IPS DF 6.9 (cell line): ENCODE measurements around the gene MFAP5.

Experiments
- DNase-seq: peaks from one replicate; pipeline ENCODE4 v3.0.0-alpha.2; 2013; ENCODE audit warnings: low read depth, low spot score
- H3K27ac ChIP-seq: one replicate; pipeline ENCODE4 v1.5.1; 2013; ENCODE audit warnings: low read length, control low read depth
- H3K27me3 ChIP-seq: 2 replicates; pipeline ENCODE4 v1.6.1; 2013; ENCODE audit warnings: mild to moderate bottlenecking, low read length; ENCODE audit not compliant: control insufficient read depth, insufficient read depth
- H3K36me3 ChIP-seq: 2 replicates; pipeline ENCODE4 v1.6.1; 2013; ENCODE audit warnings: low read length; ENCODE audit not compliant: control insufficient read depth, insufficient read depth
- H3K4me1 ChIP-seq: 2 replicates; pipeline ENCODE4 v1.6.1; 2013; ENCODE audit warnings: low read length; ENCODE audit not compliant: control insufficient read depth, insufficient read depth
- H3K4me3 ChIP-seq: 2 replicates; pipeline ENCODE4 v1.5.1; 2013; ENCODE audit warnings: mild to moderate bottlenecking, low read length
- H3K9me3 ChIP-seq: 2 replicates; pipeline ENCODE4 v1.6.1; 2013; ENCODE audit warnings: low read length, inconsistent platforms; ENCODE audit not compliant: control insufficient read depth, insufficient read depth
- WGBS: extraction: QIAGEN DNeasy Blood & Tissue Kit; methylation state at CpG from one replicate; pipeline ENCODE4 v1.1.7; 2013; ENCODE audit warnings: mixed read lengths, missing lambda C conversion rate; ENCODE audit not compliant: insufficient read length, insufficient coverage; 5-methylcytosine and 5-hydroxymethylcytosine counted together

Gene MFAP5, protein sequence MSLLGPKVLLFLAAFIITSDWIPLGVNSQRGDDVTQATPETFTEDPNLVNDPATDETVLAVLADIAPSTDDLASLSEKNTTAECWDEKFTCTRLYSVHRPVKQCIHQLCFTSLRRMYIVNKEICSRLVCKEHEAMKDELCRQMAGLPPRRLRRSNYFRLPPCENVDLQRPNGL

DNA sequence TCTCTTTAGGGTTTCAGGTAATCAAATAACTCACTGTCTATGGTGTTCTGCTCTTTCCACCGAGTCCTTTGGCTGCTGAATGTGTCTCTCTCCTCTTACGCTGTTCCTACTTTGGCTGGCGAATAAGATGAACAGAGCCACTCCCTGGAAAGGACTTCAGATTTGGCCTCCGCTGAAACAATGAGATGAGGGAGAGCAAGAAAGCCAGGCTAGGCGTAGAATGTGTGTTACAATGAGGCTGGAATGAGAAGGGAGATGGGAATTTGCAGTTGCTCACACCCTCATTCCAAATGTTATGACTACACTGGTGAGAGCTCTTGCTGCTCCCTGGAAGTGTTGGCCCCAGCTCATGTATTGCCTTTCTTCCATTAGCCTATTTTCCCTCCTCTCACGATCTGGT lies at the start of gene MFAP5:
TSS of gene MFAP5 (minus strand) at position 234 of the 400 bp plus-strand sequence. CDS start 722 bp downstream, outside the sequence.
- Histone ChIP-seq H3K4me1 (no peaks in the 10 kb centered on the region), H3K27ac (no peak within 1 kb of the TSS), H3K9me3 (no peaks in the 10 kb centered on the region), H3K27me3 (no peaks in the 10 kb centered on the region), H3K36me3 (no peaks in the 10 kb centered on the region), H3K4me3 (no peak within 1 kb of the TSS)
- no CpG with 5 or more reads among the region's 6 CpGs for WGBS
- no peak for DNase-seq

- Histone ChIP-seq H3K9me3 (no peaks in the 10 kb centered on the region), H3K36me3 (peaks cover 3% of the 10 kb centered on the region), H3K4me3 (no peak overlapping the region), H3K27ac (no peak overlapping the region), H3K4me1 (peaks cover 2% of the 10 kb centered on the region; the same call in 1 of the 2 replicates), H3K27me3 (no peaks in the 10 kb centered on the region)
- no CpG with 5 or more reads among the region's 6 CpGs for WGBS
- no peak for DNase-seq
Measured at GRCh38 chr12:8709124-8709830, 46.7 kb upstream of the MFAP5 start.

DNA sequence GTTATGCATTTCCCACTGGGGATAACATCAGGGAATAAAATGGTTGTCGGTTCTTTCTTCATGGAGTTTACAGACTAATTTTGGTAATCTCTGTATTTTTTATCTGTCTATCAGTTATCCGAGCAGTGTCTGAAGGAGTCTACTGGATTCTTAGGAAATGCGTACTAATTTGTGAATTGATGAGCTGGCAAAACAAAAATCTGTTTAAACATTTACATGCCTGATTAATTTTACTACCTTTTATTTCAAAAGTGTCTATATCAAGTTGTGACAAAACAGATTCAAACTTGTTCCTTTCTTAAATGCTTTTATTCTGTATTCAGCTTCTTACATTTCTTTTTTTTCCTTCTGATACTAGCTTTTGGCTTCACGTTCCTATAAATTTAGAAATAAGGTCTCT lies 39.5 kb upstream of the MFAP5 start:
- H3K36me3 ChIP-seq, result no peaks in the 10 kb centered on the region
- no peaks in the 10 kb centered on the region for H3K9me3 ChIP-seq
- DNase-seq, result no peak
- H3K27me3 ChIP-seq, result no peaks in the 10 kb centered on the region
- H3K27ac ChIP-seq, result no peak overlapping the region
- H3K4me3 ChIP-seq, result no peak overlapping the region
- H3K4me1 ChIP-seq, result no peaks in the 10 kb centered on the region; the same call in 1 of the 2 replicates
- WGBS, result no CpG with 5 or more reads among the region's 4 CpGs

DNA sequence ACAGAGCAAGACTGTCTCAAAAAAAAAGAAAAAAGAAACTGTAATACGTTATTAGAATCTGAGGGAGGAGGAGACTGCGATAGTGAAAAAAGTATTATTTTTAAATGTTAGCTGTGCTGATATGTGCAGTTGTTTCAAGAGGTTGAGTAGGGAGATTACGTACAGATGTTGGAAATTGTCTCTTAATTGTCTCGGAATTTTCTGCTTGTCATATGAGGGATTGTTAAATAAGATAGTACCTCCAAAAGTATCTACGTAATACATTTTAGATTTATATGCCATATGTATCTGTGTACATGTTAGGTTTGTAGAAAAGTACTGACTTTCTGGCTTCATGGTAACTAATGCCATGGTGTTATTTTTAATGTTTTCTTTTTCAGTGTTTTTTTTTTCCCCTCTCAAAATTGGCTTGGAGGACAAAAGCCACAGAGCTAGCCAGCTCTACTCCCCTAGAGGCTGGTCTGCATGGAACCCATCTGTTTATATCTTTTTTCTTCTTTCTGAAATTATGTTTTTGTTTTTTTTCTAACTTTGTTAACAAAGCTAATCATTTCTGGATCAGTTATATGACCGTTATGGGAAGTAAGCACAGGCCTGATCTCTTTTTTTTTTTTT lies 38.5 kb upstream of the MFAP5 start:
- no peak overlapping the region for H3K4me3 ChIP-seq

DNA sequence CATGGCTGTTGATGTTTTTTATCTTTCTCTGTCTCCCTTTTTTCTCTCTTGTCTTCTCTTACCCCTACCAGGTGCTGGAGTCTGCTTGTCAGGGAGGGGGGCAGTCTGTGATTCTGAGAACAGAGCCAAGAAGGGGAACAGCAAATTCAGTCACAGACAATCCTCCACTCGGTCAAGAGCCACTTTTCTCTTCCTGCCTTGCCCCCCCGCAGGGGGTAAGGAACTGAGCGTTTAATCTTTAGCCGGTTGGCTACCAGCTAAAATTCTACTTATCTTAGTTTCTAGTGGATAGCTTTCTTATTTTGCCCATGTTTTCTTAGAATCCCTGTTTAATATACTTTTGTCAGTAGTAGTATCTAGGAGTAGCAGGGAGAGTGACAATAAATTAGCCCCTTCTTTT lies 37.1 kb upstream of the MFAP5 start:
- H3K27ac ChIP-seq, result no peak overlapping the region
- DNase-seq, result no peak
- WGBS, result no CpG with 5 or more reads among the region's 4 CpGs
- no peaks in the 10 kb centered on the region for H3K27me3 ChIP-seq
- H3K9me3 ChIP-seq, result no peaks in the 10 kb centered on the region
- H3K36me3 ChIP-seq, result no peaks in the 10 kb centered on the region
- no peak overlapping the region; the same call in 1 of the 2 replicates for H3K4me3 ChIP-seq
- no peaks in the 10 kb centered on the region; the same call in 1 of the 2 replicates for H3K4me1 ChIP-seq

More for the DNA sequence above, 38.5 kb upstream of the MFAP5 start:
- Histone ChIP-seq H3K36me3 (no peaks in the 10 kb centered on the region), H3K9me3 (no peaks in the 10 kb centered on the region), H3K27me3 (no peaks in the 10 kb centered on the region), H3K27ac (no peak overlapping the region), H3K4me1 (no peaks in the 10 kb centered on the region; the same call in 1 of the 2 replicates)
- 100% methylated on average over 3 of the region's 6 CpGs for whole genome bisulfite sequencing
- no peak for DNase-seq

- no peaks in the 10 kb centered on the region for H3K9me3 ChIP-seq
- H3K27ac ChIP-seq, result no peak overlapping the region
- WGBS, result no CpG with 5 or more reads among the region's 2 CpGs
- H3K27me3 ChIP-seq, result no peaks in the 10 kb centered on the region
- H3K4me3 ChIP-seq, result peak overlapping the region; percentile 97; the same call in 1 of the 2 replicates
- no peaks in the 10 kb centered on the region; the same call in 1 of the 2 replicates for H3K4me1 ChIP-seq
- no peak for DNase-seq
- H3K36me3 ChIP-seq, result no peaks in the 10 kb centered on the region
Measured at GRCh38 chr12:8698879-8699278, 36.3 kb upstream of the MFAP5 start.

DNA sequence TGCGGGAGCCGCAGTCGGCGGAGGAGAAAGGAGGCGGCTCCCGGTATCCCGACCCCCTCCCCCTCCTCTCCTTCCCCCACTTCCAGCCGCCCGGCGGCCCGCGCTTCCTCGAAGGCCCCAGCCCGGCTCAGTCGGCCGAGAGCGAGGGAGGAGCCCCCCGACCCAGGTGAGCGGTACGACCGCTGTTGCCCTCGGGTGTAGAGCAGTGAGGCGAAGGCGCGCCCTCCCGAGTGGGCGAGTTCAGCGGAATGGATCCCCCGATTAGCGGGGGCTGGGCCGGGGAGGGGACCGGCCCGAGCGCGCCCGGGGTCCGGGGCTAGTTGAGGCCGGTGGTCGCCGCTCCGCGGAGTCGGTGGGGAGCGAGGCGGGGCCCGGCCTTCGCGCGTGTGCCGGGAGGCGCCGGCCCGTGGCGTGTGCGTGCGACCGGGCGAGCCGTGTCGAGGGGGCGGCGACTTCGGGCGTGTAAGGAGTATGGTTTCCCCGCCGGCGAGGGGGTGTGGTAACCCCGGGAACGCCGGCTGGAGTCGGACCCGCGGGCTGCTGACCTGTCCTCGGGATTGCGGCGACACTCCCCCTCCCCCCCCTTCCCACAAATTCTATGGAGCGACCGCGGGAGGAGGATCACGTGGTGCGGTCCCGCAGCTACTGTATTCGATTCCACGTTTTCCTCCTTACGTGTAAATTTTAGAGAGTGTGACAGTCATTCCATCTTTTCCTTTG lies 35.7 kb upstream of the MFAP5 start:
- H3K4me3 ChIP-seq, result peak overlapping the region; percentile 97
- WGBS, result no CpG with 5 or more reads among the region's 85 CpGs
- H3K9me3 ChIP-seq, result no peaks in the 10 kb centered on the region
- no peak for DNase-seq
- no peaks in the 10 kb centered on the region for H3K36me3 ChIP-seq
- no peak overlapping the region for H3K27ac ChIP-seq
- H3K27me3 ChIP-seq, result no peaks in the 10 kb centered on the region
- H3K4me1 ChIP-seq, result no peaks in the 10 kb centered on the region; the same call in 1 of the 2 replicates

DNA sequence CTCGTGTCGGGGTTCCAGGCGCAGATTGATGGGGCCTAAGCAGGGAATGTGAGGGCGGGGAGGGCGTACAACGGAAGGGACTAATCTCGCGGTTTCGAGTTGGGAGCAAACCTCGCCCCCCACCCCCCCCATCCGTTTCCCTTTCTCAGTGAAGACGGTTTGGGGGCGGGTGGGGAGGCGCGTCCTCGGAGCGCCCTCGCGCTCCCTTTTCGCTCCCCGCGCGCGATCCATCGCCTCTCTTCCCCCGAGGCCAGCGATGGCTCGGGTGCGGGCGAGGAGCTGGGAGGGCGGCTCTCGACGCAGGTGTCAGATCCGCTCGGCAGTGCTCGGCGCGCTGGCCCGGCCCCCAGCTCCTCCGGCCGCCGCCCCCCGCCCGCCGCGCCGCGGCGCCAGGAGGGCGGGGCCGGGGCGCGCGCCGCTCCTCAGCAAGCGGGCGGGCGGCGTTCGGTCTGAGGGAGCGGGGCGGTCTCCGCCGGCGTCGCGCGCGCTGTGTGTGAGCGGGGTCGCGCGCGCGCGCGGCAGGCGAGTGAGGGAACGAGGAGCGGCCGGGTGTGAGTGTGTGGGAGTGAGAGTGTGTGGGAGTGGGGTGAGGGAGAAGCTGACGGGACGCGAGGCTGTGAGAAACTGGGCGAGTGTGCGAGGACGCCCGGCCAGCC lies 35.0 kb upstream of the MFAP5 start, which contains the start of gene RIMKLB:
TSS of gene RIMKLB (plus strand) at position 516 of the 656 bp plus-strand sequence. CDS start 15,876 bp downstream, outside the sequence.
- Histone ChIP-seq H3K27me3 (no peaks in the 10 kb centered on the region), H3K4me3 (peak within 1 kb of the TSS; percentile 97), H3K9me3 (no peaks in the 10 kb centered on the region), H3K27ac (no peak within 1 kb of the TSS), H3K4me1 (no peaks in the 10 kb centered on the region; the same call in 1 of the 2 replicates), H3K36me3 (no peaks in the 10 kb centered on the region)
- no CpG with 5 or more reads among the region's 88 CpGs for WGBS
- DNase-seq, result no peak

- Histone ChIP-seq H3K9me3 (no peaks in the 10 kb centered on the region), H3K27me3 (no peaks in the 10 kb centered on the region), H3K27ac (no peak overlapping the region), H3K4me1 (no peaks in the 10 kb centered on the region; the same call in 1 of the 2 replicates), H3K4me3 (peak overlapping the region; percentile 97; the same call in 1 of the 2 replicates), H3K36me3 (no peaks in the 10 kb centered on the region)
- no peak for DNase-seq
- no CpG with 5 or more reads among the region's 21 CpGs for WGBS
Measured at GRCh38 chr12:8697120-8697475, 34.5 kb upstream of the MFAP5 start.
